HG03045 (cell line): ENCODE measurements around the gene CDH15.
"Not testable (repeated sequence)": the region's sequence is repeated elsewhere in the genome, so short reads cannot be mapped to it uniquely, and the experiment has no call there.

Experiments
- ATAC-seq: cut with Tn5 transposase; IDR thresholded peaks from one replicate; pipeline ENCODE4 v1.9.1; 2021; ENCODE audit warnings: mild to moderate bottlenecking, moderate library complexity; ENCODE audit not compliant: unreplicated experiment

The CDH15 gene

GRCh38 chr16:89155851-89156739, 15.5 kb upstream of the CDH15 start:
- ATAC-seq: no peak

- ATAC-seq: no peak
Measured at GRCh38 chr16:89156740-89157645, 14.6 kb upstream of the CDH15 start.

GRCh38 chr16:89157778-89158177, 13.8 kb upstream of the CDH15 start:
- ATAC-seq: no peak

GRCh38 chr16:89159066-89159849, 12.3 kb upstream of the CDH15 start:
- ATAC-seq: no peak

- ATAC-seq: no peak
Measured at GRCh38 chr16:89159850-89160354, 11.6 kb upstream of the CDH15 start.

GRCh38 chr16:89160977-89161701, 10.4 kb upstream of the CDH15 start:
- no peak for ATAC-seq

- ATAC-seq: no peak
Measured at GRCh38 chr16:89161763-89162713, 9.5 kb upstream of the CDH15 start.

- no peak for ATAC-seq
Measured at GRCh38 chr16:89163297-89163696, 8.3 kb upstream of the CDH15 start.

GRCh38 chr16:89164436-89164835, 7.1 kb upstream of the CDH15 start:
- no peak for ATAC-seq

- ATAC-seq: no peak
Measured at GRCh38 chr16:89164847-89165680, 6.5 kb upstream of the CDH15 start.

- ATAC-seq: not testable (repeated sequence)
Measured at GRCh38 chr16:89165681-89165979, 5.9 kb upstream of the CDH15 start.

- ATAC-seq: no peak
Measured at GRCh38 chr16:89166696-89167424, 4.7 kb upstream of the CDH15 start.

- no peak for ATAC-seq
Measured at GRCh38 chr16:89167425-89167941, 4.1 kb upstream of the CDH15 start.

GRCh38 chr16:89168381-89169189, 3.0 kb upstream of the CDH15 start:
- ATAC-seq: no peak

GRCh38 chr16:89169778-89170177, 1.8 kb upstream of the CDH15 start:
- no peak for ATAC-seq

GRCh38 chr16:89170346-89171215, 967 bp upstream of the CDH15 start:
- no peak for ATAC-seq
